COLO829 (cell line): Measurements from ENCODE around the gene CLDN18.

Experiments
- DNase-seq: peaks from one replicate; pipeline ENCODE4 v3.0.0; 2012; ENCODE audit warnings: low spot score

CLDN18 gene

GRCh38 chr3:138009476-138010272, at the start of gene CLDN18:
Gene CLDN18 (plus strand): TSS chr3:138010165. CDS start chr3:138010226, 61 bp downstream.
- DNase-seq: no peak

DNA sequence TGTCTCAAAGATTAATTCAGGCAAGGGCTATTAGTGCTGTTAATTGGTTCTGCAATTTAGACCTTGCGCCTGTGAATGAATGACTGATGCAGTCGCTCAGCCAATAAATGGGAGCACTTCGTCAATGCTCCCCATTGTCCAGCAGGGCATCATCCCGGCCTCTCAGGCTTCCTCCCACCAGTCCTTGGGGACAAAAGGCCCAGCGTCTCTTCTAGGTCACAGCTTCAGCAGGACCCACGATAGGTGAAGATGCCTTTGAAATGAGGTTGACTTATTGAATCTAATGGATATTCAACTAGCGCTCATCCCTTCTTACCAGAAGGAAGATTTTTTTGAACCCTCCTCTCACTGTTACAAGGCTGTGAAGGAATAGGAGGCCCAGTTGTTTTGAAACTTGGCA, 47.7 kb upstream of the CLDN18 start:
- DNase-seq: no peak

- no peak for DNase-seq
Observed at GRCh38 chr3:137963463-137963862, 46.5 kb upstream of the CLDN18 start.

DNA sequence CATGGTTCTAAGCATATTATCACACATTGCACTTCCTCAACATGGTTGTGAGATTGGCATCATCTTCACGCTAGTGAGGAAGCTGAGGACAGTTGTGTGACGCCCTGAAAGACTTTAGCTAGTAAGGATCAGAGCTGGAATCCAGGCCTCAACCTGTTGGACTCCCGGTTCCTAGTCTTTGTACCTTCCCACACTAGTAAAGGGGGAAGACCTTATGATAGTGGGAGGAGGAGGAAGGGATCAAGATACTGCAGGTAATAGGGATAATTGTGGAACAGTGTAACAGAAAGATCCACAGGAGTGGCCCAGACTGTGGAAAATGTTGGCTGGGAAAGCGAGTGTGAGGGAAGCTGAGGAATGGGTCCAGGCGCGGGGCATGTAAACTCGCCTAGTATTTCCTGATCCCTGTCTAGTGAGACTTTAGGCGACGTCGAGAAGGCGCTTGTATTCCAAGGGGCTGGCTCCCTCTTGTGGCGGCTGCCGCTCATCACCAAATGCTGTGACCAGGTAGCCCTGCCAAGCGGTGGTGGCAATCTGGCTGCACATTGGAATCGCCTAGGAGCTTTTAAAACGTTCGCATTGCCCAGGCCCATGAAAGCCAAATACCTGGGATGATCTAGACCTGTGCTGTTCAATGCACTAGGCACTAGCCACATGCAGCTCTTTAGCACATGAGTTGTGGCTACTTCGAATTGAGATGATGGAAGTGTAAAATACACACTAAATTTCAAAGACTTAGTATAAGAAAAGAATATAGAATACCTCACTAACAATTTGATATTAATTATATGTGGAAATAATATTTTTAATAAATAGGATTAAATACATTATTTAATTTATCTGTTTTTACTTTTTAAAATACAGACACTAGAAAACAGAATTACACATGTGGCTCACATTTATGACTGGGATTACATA, 38.8 kb upstream of the CLDN18 start:
- DNase-seq: peak; percentile 82

DNA sequence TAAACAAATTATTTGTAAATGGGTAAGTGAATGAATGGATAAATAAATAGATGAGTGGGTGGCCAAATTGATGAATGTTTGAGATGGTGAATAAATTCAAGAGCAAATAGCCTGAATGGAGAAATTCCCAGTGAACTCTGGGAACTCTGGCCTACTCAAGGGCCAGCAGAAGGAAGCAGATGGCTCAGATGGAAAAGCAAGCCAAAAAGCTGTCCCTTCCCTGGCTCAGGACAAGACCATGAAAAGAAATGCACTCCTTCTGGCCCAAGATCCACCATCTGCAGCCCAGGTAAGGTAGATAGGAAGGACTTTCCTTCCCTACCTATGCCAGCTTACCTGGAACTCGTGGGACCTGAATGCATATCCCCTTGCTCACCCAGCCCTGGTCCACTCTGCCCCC, 37.6 kb upstream of the CLDN18 start:
- DNase-seq: no peak

GRCh38 chr3:137978328-137978727, 31.6 kb upstream of the CLDN18 start:
- no peak for DNase-seq

- DNase-seq: no peak
Observed at GRCh38 chr3:137987723-137988122, 22.2 kb upstream of the CLDN18 start.

DNA sequence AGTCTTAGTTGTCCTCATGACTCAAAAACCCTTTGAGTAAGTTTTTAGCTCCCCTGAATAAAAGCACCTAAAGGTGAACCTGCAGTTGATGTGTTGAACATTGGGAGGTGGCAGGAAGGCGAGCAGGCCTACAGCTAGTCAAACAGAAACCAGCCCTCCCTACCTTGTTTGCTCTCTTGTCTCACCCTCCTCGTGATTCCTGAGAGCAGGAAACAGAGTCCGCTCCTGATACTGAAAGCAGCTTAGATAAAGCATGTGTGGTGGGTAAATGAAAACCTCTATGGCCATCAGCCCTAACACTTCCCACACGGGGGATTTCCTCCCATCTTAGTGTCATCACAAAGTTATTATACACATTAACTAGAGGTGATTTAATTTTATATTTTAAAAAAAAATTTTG, 21.8 kb upstream of the CLDN18 start:
- DNase-seq: no peak

DNA sequence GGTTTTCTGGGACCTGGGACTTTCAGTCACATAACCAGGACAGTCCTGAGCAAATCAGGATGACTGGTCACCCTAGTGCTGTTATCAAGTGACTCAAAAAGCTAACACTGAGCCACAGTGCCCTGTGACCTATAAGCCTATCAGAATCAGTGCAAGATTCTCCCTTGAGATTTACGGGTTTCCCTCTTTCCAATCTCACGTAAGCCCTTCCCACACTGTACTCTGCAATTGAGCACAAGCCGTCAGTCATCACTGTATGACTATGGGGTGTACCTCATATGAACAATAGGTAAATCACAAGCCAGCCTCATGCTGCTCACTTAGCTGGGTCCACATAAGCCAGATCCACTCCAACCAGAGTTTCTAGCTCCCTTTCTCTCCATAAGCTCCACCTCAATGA, 21.0 kb upstream of the CLDN18 start:
- no peak for DNase-seq

- no peak for DNase-seq
Observed at GRCh38 chr3:137990427-137990826, 19.5 kb upstream of the CLDN18 start.

DNA sequence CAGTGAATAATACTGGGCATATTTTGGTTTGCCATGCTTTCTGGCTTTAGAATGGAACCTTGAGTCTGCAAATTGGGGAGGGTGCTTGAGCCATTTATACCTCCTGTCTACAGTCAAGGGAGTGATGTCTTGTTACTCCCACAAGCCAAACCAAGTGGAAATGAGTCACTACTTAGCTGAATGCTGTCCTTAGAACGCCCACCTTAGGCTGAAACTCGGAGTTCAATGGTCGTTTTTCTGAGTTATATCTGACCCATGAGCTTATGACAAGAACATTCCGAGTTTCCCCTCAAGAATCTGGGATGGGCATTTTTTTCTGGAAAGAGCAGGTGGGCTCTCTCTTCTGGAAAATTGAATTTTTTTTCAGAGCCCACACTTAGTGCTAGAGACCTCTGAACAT, 17.4 kb upstream of the CLDN18 start:
- DNase-seq: peak; percentile 79

- no peak for DNase-seq
Observed at GRCh38 chr3:137998121-137999042, 11.6 kb upstream of the CLDN18 start.

DNA sequence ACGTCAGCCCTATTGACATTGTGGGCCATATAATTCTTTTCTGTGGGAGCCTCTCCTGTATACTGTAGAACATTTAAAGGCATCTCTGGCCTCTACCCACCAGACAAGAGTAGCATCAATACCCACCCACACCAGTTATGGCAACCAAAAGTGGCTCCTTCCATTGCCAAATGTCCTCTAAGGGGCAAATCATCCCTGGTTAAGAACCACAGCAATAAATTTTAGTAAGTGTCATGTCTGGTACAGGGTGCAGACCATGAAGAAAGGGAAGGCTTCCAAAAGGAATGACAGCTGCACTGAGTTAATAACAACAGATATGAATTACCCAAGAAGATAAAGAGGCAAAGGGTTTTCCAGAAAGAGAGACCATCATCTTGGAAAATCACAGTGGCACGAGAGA, 6.9 kb upstream of the CLDN18 start:
- no peak for DNase-seq

DNA sequence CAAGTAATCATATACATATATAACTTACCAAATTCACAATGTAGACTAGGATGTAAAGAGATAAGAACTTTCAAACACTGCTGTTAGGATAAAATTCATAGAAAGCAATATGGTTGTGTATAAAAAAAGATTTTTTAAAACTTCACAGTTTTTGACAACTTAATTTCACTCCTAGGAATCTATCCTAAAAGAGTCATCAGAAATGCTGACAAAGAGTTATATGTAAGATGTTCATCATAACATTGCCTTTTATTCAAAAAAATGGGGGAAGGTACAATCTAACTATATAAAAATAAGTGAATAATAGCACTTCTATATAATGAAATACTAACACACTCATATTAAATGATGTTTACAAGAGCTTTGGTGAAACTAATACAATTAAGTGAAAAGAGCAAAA, 4.3 kb upstream of the CLDN18 start:
- DNase-seq: no peak

- DNase-seq: no peak
Observed at GRCh38 chr3:138007898-138008297, 2.1 kb upstream of the CLDN18 start.

- no peak for DNase-seq
Observed at GRCh38 chr3:138010273-138010590, 267 bp downstream of the CLDN18 start.

GRCh38 chr3:138011722-138012121, 1.8 kb downstream of the CLDN18 start:
- DNase-seq: no peak

DNA sequence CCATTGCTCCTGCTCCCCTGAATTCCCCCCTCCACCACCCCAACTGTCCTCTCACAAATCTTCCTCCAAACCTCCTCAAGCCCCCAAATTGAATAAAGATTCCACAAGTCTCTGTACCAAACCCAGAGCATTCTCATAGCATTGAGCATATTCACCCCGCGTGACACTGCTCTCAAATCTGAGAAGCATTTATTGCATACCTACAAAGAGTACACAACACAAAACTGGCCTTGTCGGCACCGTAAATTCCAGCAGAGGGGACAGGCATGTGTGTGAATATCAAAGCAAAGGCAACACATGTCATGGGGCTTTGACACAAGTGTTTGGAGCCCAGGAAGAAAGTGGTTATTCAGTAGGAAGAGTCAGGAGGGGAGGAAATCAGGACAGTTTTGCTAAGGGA, 2.6 kb downstream of the CLDN18 start:
- no peak for DNase-seq

DNA sequence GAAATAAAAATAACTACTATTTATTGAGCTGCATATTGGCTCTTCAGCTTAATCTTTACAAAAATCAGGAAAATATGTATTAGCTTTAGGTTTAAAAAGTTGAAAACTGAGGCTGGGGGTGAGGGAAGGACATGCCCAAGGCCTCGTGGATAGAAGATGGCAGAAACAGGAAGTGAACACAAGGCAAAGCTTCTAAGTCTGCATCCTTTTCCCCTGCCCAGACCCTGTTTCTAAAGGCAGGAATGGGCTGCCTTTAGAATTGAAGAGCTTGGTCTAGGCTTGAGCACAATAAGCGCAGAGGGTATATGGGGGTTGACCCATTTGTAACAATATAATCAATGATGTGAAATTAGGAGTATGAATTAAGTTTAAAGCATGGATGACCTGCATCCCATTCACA, 6.1 kb downstream of the CLDN18 start:
- DNase-seq: no peak

DNA sequence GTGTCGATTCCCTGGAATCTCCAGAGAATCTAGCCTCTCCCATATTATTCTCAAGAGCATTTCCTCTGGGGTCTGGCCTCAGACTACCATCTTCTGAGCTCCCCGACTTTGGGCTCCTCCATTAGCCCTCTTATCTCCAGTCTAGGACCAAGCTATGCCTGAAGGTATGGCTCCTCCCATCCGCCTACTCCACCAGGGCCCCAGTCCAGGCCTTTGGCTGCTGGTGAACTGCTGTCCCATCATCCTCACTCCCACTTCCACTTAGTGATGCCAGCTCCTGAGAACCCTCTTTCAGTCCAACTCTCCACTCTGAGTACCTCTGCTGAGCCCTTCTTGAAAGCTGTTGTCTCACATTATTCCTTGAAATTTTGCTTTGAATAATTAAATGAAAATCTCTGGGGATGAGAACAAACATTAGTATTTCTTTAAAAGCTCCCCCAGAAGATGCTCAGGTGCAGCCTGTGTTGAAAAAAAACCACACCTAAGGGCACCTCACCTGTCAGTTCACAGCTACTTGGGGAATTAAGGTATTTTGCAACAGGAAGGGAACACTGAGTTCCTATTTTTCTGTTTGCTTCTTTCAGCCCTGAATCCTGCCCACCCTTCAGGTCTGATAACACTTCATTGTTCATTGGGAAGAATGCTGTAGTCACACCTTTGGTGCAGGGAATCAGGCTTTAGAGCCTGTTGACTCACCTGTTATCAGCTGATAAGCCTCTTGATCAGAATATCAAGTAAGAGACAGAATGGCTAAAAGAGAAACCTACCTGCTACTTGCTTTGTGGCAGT, 9.5 kb downstream of the CLDN18 start:
- DNase-seq: no peak

GRCh38 chr3:138023754-138024153, 13.8 kb downstream of the CLDN18 start:
- DNase-seq: no peak
